K562 (cell line): ENCODE measurements around the gene GPER1. TPM values are rescaled to one million over a fixed set of nuclear protein-coding genes. Genes with fewer than 3 reads are reported as not detected.

Source experiments
- ARHGAP35 ChIP-seq: fragments of 450-650 bp; IDR thresholded peaks from 2 replicates; pipeline ENCODE4 v1.6.1; 2018; ENCODE audit not compliant: partially characterized antibody
- EGR1 ChIP-seq: fragments of 450-650 bp; conservative IDR thresholded peaks from 2 replicates; pipeline ENCODE4 v1.6.1; 2017; ENCODE audit warnings: mild to moderate bottlenecking
- EP300 ChIP-seq: IDR thresholded peaks from 2 replicates; pipeline ENCODE4 v1.6.1; 2012; ENCODE audit warnings: low read length, improper control_type of control experiment
- FOXJ3 ChIP-seq: sonication (generic); formaldehyde crosslinking; IDR thresholded peaks from 2 replicates; pipeline ENCODE4 v1.4.0; 2020; ENCODE audit warnings: mild to moderate bottlenecking, missing genetic modification reagents
- JUNB ChIP-seq: fragments of 450-650 bp; formaldehyde crosslinking; conservative IDR thresholded peaks from 2 replicates; pipeline ENCODE4 v1.4.0; 2020; ENCODE audit warnings: mild to moderate bottlenecking
- MAFK ChIP-seq: IDR thresholded peaks from 2 replicates; pipeline ENCODE4 v1.6.1; 2011; ENCODE audit warnings: low read length, improper control_type of control experiment
- NFYB ChIP-seq: IDR thresholded peaks from 2 replicates; pipeline ENCODE4 v1.6.1; 2011; ENCODE audit warnings: mild to moderate bottlenecking, moderate library complexity; ENCODE audit not compliant: insufficient read length; ENCODE audit errors: extremely low read depth
- PHF8 ChIP-seq: fragments of 200-600 bp; sonication (generic); IDR thresholded peaks from 2 replicates; pipeline ENCODE4 v1.6.1; 2012; ENCODE audit warnings: mixed run types, mild to moderate bottlenecking, inconsistent platforms, low read length, moderate library complexity, borderline replicate concordance
- RFX7 ChIP-seq: fragments of 250-450 bp; sonication (Bioruptor Pico); IDR thresholded peaks from 2 replicates; pipeline ENCODE4 v1.5.1; 2021; ENCODE audit warnings: mild to moderate bottlenecking
- SLC30A9 ChIP-seq: fragments of 250-450 bp; sonication (Bioruptor Pico); IDR thresholded peaks from 2 replicates; pipeline ENCODE4 v1.8.0; 2022; ENCODE audit warnings: mild to moderate bottlenecking, moderate library complexity
- SMC3 ChIP-seq: conservative IDR thresholded peaks from 2 replicates; pipeline ENCODE4 v1.6.1; 2011; ENCODE audit warnings: low read depth, low read length, improper control_type of control experiment; ENCODE audit not compliant: insufficient read depth
- STAT5A ChIP-seq: IDR thresholded peaks from 2 replicates; pipeline ENCODE4 v1.6.1; 2012; ENCODE audit warnings: low read length, inconsistent platforms, borderline replicate concordance
- TSC22D4 ChIP-seq: fragments of 450-650 bp; IDR thresholded peaks from 2 replicates; pipeline ENCODE4 v1.6.1; 2016; ENCODE audit warnings: missing genetic modification characterization, missing biosample characterization, control low read depth
- YY1 ChIP-seq, 3 experiments: IDR thresholded peaks; 2 replicates each; pipeline ENCODE4 v1.6.1; 2011; ENCODE audit warnings: low read length in 2 of 3, mild to moderate bottlenecking in 2 of 3, moderate library complexity in 2 of 3, borderline replicate concordance in 1 of 3, control low read depth in 1 of 3, low read depth in 1 of 3; ENCODE audit not compliant: insufficient read depth in 3 of 3, insufficient replicate concordance in 2 of 3, control insufficient read depth in 1 of 3, insufficient read length in 1 of 3; ENCODE audit errors: extremely low read depth in 1 of 3
- ZNF134 ChIP-seq: fragments of 250-450 bp; sonication (Bioruptor Pico); conservative IDR thresholded peaks from 2 replicates; pipeline ENCODE4 v1.4.0; 2020
- ZNF23 ChIP-seq: fragments of 250-450 bp; sonication (Bioruptor Pico); IDR thresholded peaks from 2 replicates; pipeline ENCODE4 v1.4.0; 2020; ENCODE audit warnings: mild to moderate bottlenecking
- ZNF780A ChIP-seq: fragments of 250-450 bp; sonication (Bioruptor Pico); IDR thresholded peaks from 2 replicates; pipeline ENCODE4 v1.5.0; 2021; ENCODE audit warnings: mild to moderate bottlenecking
- polyA plus RNA-seq, 8 experiments: library from polyadenylated mRNA; depleted of rRNA in 4 of 8; stranded (reverse) in 5 of 8; unstranded in 3 of 8; fragments of >200 nt; fragmentation: Nextera tagmentation in 2 of 8; fragmentation: Illumina TruSeq in 1 of 8; extraction: Ambion mirVana in 2 of 8; extraction: Trizol in 1 of 8; gene quantifications; 2 replicates each; pipeline versions ENCODE4 v1.2.1 to v1.2.3, GENCODE V29; 2011 to 2014; ENCODE audit warnings: inconsistent platforms in 1 of 8, missing spikeins in 1 of 8
- total RNA-seq, 7 experiments: library from RNA; depleted of rRNA in 6 of 7; stranded (reverse); fragments of >200 nt in 6 of 7; fragmentation: Illumina TruSeq in 2 of 7; extraction: Trizol in 2 of 7; gene quantifications; 2 replicates each; pipeline versions ENCODE4 v1.2.1 to v1.2.3, GENCODE V29; 2011 to 2021; ENCODE audit warnings: low replicate concordance in 1 of 7
- TF ChIP-seq, protein P1 (sequence below), 2 experiments: fragments of 450-650 bp in 1 of 2; sonication (generic) in 1 of 2; formaldehyde crosslinking; conservative IDR thresholded peaks; 2 replicates each; pipeline versions ENCODE4 v1.4.0 to v1.8.1; 2020 to 2022; ENCODE audit warnings: mild to moderate bottlenecking in 1 of 2, missing genetic modification reagents in 1 of 2
- TF ChIP-seq, protein P2 (sequence below): fragments of 250-450 bp; sonication (Bioruptor Pico); IDR thresholded peaks from 2 replicates; pipeline ENCODE4 v1.5.0; 2021; ENCODE audit warnings: mild to moderate bottlenecking, borderline replicate concordance
- TF ChIP-seq, protein P3 (sequence below): fragments of 250-450 bp; sonication (Bioruptor Pico); IDR thresholded peaks from 2 replicates; pipeline ENCODE4 v1.5.1; 2021; ENCODE audit warnings: mild to moderate bottlenecking
- TF ChIP-seq, protein P4 (sequence below): fragments of 450-650 bp; IDR thresholded peaks from 2 replicates; pipeline ENCODE4 v1.6.1; 2016; ENCODE audit warnings: mild to moderate bottlenecking

GPER1 gene
- total and polyA plus RNA-seq, 9 of the 15 experiments (the other 6 are each of a cell fraction or from before 2014, with no cell fraction given) = 0.04 to 0.09 (median 0.08) TPM; not detected in 6

DNA sequence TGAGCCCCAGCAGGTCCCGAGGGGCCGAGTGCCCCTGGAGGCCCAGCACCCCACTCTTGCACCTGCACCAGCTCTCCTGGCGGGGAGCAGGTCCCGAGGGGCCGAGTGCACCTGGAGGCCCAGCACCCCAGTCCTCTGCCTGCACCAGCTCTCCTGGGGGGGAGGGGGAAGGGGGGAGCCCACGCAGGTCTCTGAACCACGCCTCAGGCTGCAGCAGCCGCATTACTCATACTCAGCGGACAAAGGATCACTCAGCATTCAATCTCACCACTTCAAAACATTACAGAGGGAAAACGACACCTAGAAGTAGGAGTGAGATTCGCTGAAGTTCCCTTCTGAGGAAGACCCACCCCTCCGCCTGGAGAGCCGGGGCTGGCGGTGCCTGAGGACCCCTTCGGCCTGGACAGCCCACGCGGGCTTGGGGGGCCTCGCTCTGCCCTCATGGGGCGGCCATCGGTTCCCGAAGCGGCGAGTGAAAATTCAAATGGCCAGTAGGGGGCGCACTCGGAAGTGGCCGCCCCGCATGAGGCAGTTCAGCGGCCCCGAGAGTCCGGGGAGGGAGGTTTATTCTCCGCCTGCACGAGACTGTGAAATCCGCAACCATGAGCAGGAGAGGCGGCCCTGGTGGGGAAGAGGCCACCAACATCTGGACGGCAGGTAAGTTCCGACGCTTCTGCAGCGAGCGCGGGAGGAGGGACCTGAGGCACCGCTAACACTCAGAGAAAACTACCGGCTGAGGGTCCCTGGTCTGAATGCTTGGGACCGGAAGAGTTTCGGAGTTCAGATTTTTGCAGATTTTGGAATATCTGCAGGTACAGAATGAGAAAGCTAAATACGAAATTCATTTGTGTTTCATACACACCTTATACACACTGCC, 1.1 kb upstream of the GPER1 start (continued):
- TF ChIP-seq YY1 (IDR thresholded peaks at IDR 0.05; ENCODE audit: borderline replicate concordance in 1 of 3, control insufficient read depth in 1 of 3, extremely low read depth in 1 of 3, insufficient read depth in 3 of 3, insufficient read length in 1 of 3, insufficient replicate concordance in 2 of 3, low read depth in 1 of 3, low read length in 2 of 3) = peak; percentile 18 to 84 (median 72)
- TF ChIP-seq MAFK = no peak
- TF ChIP-seq, protein P1, sequence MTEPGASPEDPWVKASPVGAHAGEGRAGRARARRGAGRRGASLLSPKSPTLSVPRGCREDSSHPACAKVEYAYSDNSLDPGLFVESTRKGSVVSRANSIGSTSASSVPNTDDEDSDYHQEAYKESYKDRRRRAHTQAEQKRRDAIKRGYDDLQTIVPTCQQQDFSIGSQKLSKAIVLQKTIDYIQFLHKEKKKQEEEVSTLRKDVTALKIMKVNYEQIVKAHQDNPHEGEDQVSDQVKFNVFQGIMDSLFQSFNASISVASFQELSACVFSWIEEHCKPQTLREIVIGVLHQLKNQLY (CRISPR knock-in tag; conservative IDR thresholded peaks at IDR 0.05) = no peak
- TF ChIP-seq ZNF134 (CRISPR knock-in tag) = no peak
- no peak for TF ChIP-seq SLC30A9 (CRISPR knock-in tag)
- no peak for TF ChIP-seq JUNB (CRISPR knock-in tag)
- TF ChIP-seq SMC3 = 0 out of 2 replicates have a peak, but pooled peaks have one; percentile 11
- TF ChIP-seq TSC22D4 (tag) = no peak
- no peak for TF ChIP-seq ARHGAP35
- TF ChIP-seq STAT5A = no peak
- TF ChIP-seq RFX7 (CRISPR knock-in tag) = no peak
- no peak for TF ChIP-seq ZNF23 (CRISPR knock-in tag)
- TF ChIP-seq, protein P2, sequence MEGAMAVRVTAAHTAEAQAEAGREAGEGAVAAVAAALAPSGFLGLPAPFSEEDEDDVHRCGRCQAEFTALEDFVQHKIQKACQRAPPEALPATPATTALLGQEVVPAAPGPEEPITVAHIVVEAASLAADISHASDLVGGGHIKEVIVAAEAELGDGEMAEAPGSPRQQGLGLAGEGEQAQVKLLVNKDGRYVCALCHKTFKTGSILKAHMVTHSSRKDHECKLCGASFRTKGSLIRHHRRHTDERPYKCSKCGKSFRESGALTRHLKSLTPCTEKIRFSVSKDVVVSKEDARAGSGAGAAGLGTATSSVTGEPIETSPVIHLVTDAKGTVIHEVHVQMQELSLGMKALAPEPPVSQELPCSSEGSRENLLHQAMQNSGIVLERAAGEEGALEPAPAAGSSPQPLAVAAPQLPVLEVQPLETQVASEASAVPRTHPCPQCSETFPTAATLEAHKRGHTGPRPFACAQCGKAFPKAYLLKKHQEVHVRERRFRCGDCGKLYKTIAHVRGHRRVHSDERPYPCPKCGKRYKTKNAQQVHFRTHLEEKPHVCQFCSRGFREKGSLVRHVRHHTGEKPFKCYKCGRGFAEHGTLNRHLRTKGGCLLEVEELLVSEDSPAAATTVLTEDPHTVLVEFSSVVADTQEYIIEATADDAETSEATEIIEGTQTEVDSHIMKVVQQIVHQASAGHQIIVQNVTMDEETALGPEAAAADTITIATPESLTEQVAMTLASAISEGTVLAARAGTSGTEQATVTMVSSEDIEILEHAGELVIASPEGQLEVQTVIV (CRISPR knock-in tag) = no peak
- no peak for TF ChIP-seq ZNF780A (CRISPR knock-in tag)
- TF ChIP-seq, protein P3, sequence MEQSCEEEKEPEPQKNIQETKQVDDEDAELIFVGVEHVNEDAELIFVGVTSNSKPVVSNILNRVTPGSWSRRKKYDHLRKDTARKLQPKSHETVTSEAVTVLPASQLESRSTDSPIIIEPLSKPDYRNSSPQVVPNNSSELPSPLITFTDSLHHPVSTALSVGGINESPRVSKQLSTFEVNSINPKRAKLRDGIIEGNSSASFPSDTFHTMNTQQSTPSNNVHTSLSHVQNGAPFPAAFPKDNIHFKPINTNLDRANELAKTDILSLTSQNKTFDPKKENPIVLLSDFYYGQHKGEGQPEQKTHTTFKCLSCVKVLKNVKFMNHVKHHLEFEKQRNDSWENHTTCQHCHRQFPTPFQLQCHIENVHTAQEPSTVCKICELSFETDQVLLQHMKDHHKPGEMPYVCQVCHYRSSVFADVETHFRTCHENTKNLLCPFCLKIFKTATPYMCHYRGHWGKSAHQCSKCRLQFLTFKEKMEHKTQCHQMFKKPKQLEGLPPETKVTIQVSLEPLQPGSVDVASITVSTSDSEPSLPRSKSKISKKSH = no peak
- no peak for TF ChIP-seq EP300
- TF ChIP-seq FOXJ3 (CRISPR knock-in tag) = no peak
- TF ChIP-seq, protein P4, sequence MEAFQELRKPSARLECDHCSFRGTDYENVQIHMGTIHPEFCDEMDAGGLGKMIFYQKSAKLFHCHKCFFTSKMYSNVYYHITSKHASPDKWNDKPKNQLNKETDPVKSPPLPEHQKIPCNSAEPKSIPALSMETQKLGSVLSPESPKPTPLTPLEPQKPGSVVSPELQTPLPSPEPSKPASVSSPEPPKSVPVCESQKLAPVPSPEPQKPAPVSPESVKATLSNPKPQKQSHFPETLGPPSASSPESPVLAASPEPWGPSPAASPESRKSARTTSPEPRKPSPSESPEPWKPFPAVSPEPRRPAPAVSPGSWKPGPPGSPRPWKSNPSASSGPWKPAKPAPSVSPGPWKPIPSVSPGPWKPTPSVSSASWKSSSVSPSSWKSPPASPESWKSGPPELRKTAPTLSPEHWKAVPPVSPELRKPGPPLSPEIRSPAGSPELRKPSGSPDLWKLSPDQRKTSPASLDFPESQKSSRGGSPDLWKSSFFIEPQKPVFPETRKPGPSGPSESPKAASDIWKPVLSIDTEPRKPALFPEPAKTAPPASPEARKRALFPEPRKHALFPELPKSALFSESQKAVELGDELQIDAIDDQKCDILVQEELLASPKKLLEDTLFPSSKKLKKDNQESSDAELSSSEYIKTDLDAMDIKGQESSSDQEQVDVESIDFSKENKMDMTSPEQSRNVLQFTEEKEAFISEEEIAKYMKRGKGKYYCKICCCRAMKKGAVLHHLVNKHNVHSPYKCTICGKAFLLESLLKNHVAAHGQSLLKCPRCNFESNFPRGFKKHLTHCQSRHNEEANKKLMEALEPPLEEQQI = no peak
- no peak for TF ChIP-seq NFYB
- no peak for TF ChIP-seq PHF8
- TF ChIP-seq EGR1 = no peak
